ENCODE data around the gene TMEM235. TPM values are rescaled to one million over a fixed set of nuclear protein-coding genes. Genes with fewer than 3 reads are reported as not detected.

Gene TMEM235
- total RNA-seq, 2 experiments from 2014 or later = 0.32 TPM; not detected in 1

GRCh38 chr17:78249074-78249817 lies 17.8 kb downstream of the TMEM235 start:
- no peak overlapping the region for H2AFZ ChIP-seq (ENCODE audit: low read length)
- H3K27ac ChIP-seq (ENCODE audit: low read depth, low read length, poor library complexity, severe bottlenecking) = no peak overlapping the region
- POLR2A ChIA-PET = interaction anchor here (0.5 kb wide), 1 partner anchor 97 kb away, joined by 5 read pairs; no protein-coding TSS in a partner anchor
- H3K4me2 ChIP-seq (ENCODE audit: low read length) = no peak overlapping the region
- BruUV-seq (replicated peaks) = no TSS peak
- no peaks in the 10 kb centered on the region for H3K36me3 ChIP-seq (ENCODE audit: insufficient read depth, low read length)
- no peaks in the 10 kb centered on the region for H3K9me2 ChIP-seq (ENCODE audit: insufficient read depth, low read length)
- H4K20me1 ChIP-seq (ENCODE audit: insufficient read depth, low read length) = no peaks in the 10 kb centered on the region
- CTCF ChIA-PET (ENCODE audit: unreplicated experiment) = no interaction called here
- peaks cover 40% of the 10 kb centered on the region for H3K4me1 ChIP-seq (ENCODE audit: insufficient read depth, low read length, poor library complexity, severe bottlenecking)
- peaks cover 5% of the 10 kb centered on the region; the same call in 1 of the 2 replicates for H3K9me3 ChIP-seq (ENCODE audit: low read length)
- no peak overlapping the region for H3K4me3 ChIP-seq (ENCODE audit: low read depth, low read length, poor library complexity, severe bottlenecking)
- no peaks in the 10 kb centered on the region for H3K79me2 ChIP-seq (ENCODE audit: insufficient read depth, low read depth, low read length)
- DNase-seq (ENCODE audit: low spot score) = no peak
- intact Hi-C loops (cut with micrococcal nuclease; ENCODE audit: unreplicated experiment) = no loop called here
- TF ChIP-seq CTCF (conservative IDR thresholded peaks at IDR 0.05; ENCODE audit: low read length) (no peak), EZH2phosphoT487 (IDR thresholded peaks at IDR 0.05; ENCODE audit: borderline replicate concordance, low read depth, low read length) (no peak)

GRCh38 chr17:78249818-78250806 lies 18.7 kb downstream of the TMEM235 start:
- no peak for DNase-seq (ENCODE audit: low spot score)
- intact Hi-C loops (cut with micrococcal nuclease; ENCODE audit: unreplicated experiment) = loop anchor here (2.0 to 5.0 kb wide), 7 partner anchors 35 to 231 kb away; partner anchors contain the start of genes BIRC5 and TMC8
- Histone ChIP-seq H3K79me2 (ENCODE audit: insufficient read depth, low read depth, low read length) (no peaks in the 10 kb centered on the region), H3K4me2 (ENCODE audit: low read length) (no peak overlapping the region), H4K20me1 (ENCODE audit: insufficient read depth, low read length) (no peaks in the 10 kb centered on the region), H3K4me3 (ENCODE audit: low read depth, low read length, poor library complexity, severe bottlenecking) (no peak overlapping the region), H3K27ac (ENCODE audit: low read depth, low read length, poor library complexity, severe bottlenecking) (no peak overlapping the region), H3K36me3 (ENCODE audit: insufficient read depth, low read length) (no peaks in the 10 kb centered on the region), H2AFZ (ENCODE audit: low read length) (no peak overlapping the region), H3K9me3 (ENCODE audit: low read length) (peaks cover 5% of the 10 kb centered on the region; the same call in 1 of the 2 replicates), H3K9me2 (ENCODE audit: insufficient read depth, low read length) (no peaks in the 10 kb centered on the region), H3K4me1 (ENCODE audit: insufficient read depth, low read length, poor library complexity, severe bottlenecking) (peaks cover 40% of the 10 kb centered on the region)
- TF ChIP-seq EZH2phosphoT487 (IDR thresholded peaks at IDR 0.05; ENCODE audit: borderline replicate concordance, low read depth, low read length) = no peak
- no TSS peak for BruUV-seq (replicated peaks)
- ChIA-PET CTCF (ENCODE audit: unreplicated experiment) (interaction anchor here (1.1 to 1.2 kb wide), 2 partner anchors 8 to 28 kb away, joined by 3 read pairs; no protein-coding TSS in a partner anchor), POLR2A (no interaction called here)
